Measurements from ENCODE around the gene TSC22D2. TPM values are rescaled to one million over a fixed set of nuclear protein-coding genes. Genes with fewer than 3 reads are reported as not detected.

Gene TSC22D2
- total RNA-seq, 1 experiment from 2014 or later: 11.9 TPM

GRCh38 chr3:150411976-150412375, 3.9 kb downstream of the TSC22D2 start:
- Histone ChIP-seq H3K27me3 (replicated peaks) (no peaks in the 10 kb centered on the region), H3K4me1 (replicated peaks) (peaks cover 31% of the 10 kb centered on the region), H3K27ac (peak overlapping the region; percentile 12; the same call in 1 of the 2 replicates), H3K36me3 (peaks cover 88% of the 10 kb centered on the region), H3K9me3 (replicated peaks) (no peaks in the 10 kb centered on the region), H3K4me3 (peak overlapping the region; percentile 78)
- no peak for DNase-seq (ENCODE audit: low read depth in 1 of 2, low spot score in 2 of 2)

- Histone ChIP-seq H3K27me3 (replicated peaks) (no peaks in the 10 kb centered on the region), H3K9me3 (replicated peaks) (no peaks in the 10 kb centered on the region), H3K4me3 (peak overlapping the region; percentile 78), H3K36me3 (peaks cover 95% of the 10 kb centered on the region), H3K27ac (peak overlapping the region; percentile 12), H3K4me1 (replicated peaks) (peaks cover 33% of the 10 kb centered on the region)
- peak in 1 of 2 experiments; percentile 60 for DNase-seq (ENCODE audit: low read depth in 1 of 2, low spot score in 2 of 2)
These were observed 4.6 kb downstream of the TSC22D2 start for GRCh38 chr3:150412561-150413231.

GRCh38 chr3:150414258-150414657, 6.2 kb downstream of the TSC22D2 start:
- H3K4me1 ChIP-seq (replicated peaks): peaks cover 47% of the 10 kb centered on the region
- peak overlapping the region; percentile 78 for H3K4me3 ChIP-seq
- peak in 1 of 2 experiments; percentile 52 for DNase-seq (ENCODE audit: low read depth in 1 of 2, low spot score in 2 of 2)
- no peaks in the 10 kb centered on the region for H3K9me3 ChIP-seq (replicated peaks)
- H3K27ac ChIP-seq: peak overlapping the region; percentile 44
- peaks cover 98% of the 10 kb centered on the region for H3K36me3 ChIP-seq
- no peaks in the 10 kb centered on the region for H3K27me3 ChIP-seq (replicated peaks)

GRCh38 chr3:150414959-150415358, 6.9 kb downstream of the TSC22D2 start:
- peaks cover 98% of the 10 kb centered on the region for H3K36me3 ChIP-seq
- no peaks in the 10 kb centered on the region for H3K9me3 ChIP-seq (replicated peaks)
- no peaks in the 10 kb centered on the region for H3K27me3 ChIP-seq (replicated peaks)
- H3K27ac ChIP-seq: peak overlapping the region; percentile 44
- H3K4me3 ChIP-seq: peak overlapping the region; percentile 78
- H3K4me1 ChIP-seq (replicated peaks): peaks cover 53% of the 10 kb centered on the region
- no peak for DNase-seq (ENCODE audit: low read depth in 1 of 2, low spot score in 2 of 2)

- no peak overlapping the region for H3K27ac ChIP-seq
- DNase-seq (ENCODE audit: low read depth in 1 of 2, low spot score in 2 of 2): no peak
These were observed 11.2 kb downstream of the TSC22D2 start for GRCh38 chr3:150419076-150419868.

GRCh38 chr3:150419959-150420358, 11.9 kb downstream of the TSC22D2 start:
- no peak for DNase-seq (ENCODE audit: low read depth in 1 of 2, low spot score in 2 of 2)
- H3K9me3 ChIP-seq (replicated peaks): no peaks in the 10 kb centered on the region
- no peak overlapping the region for H3K4me3 ChIP-seq
- H3K36me3 ChIP-seq: peaks cover 93% of the 10 kb centered on the region
- peaks cover 43% of the 10 kb centered on the region for H3K4me1 ChIP-seq (replicated peaks)
- no peak overlapping the region for H3K27ac ChIP-seq
- H3K27me3 ChIP-seq (replicated peaks): no peaks in the 10 kb centered on the region

More at GRCh38 chr3:150419076-150419868, 11.2 kb downstream of the TSC22D2 start:
- peaks cover 93% of the 10 kb centered on the region for H3K36me3 ChIP-seq
- H3K27me3 ChIP-seq (replicated peaks): no peaks in the 10 kb centered on the region
- H3K9me3 ChIP-seq (replicated peaks): no peaks in the 10 kb centered on the region
- H3K4me3 ChIP-seq: no peak overlapping the region
- peaks cover 50% of the 10 kb centered on the region for H3K4me1 ChIP-seq (replicated peaks)

GRCh38 chr3:150421256-150421655, 13.2 kb downstream of the TSC22D2 start:
- Histone ChIP-seq H3K36me3 (peaks cover 93% of the 10 kb centered on the region), H3K4me1 (replicated peaks) (peaks cover 30% of the 10 kb centered on the region), H3K27me3 (replicated peaks) (no peaks in the 10 kb centered on the region), H3K9me3 (replicated peaks) (no peaks in the 10 kb centered on the region), H3K27ac (no peak overlapping the region), H3K4me3 (no peak overlapping the region)
- no peak for DNase-seq (ENCODE audit: low read depth in 1 of 2, low spot score in 2 of 2)

GRCh38 chr3:150421799-150422548, 13.9 kb downstream of the TSC22D2 start:
- DNase-seq (ENCODE audit: low read depth in 1 of 2, low spot score in 2 of 2): no peak
- H3K4me1 ChIP-seq (replicated peaks): peaks cover 26% of the 10 kb centered on the region

GRCh38 chr3:150422907-150423306, 14.8 kb downstream of the TSC22D2 start:
- no peak for DNase-seq (ENCODE audit: low read depth in 1 of 2, low spot score in 2 of 2)
- Histone ChIP-seq H3K4me1 (replicated peaks) (peaks cover 17% of the 10 kb centered on the region), H3K9me3 (replicated peaks) (no peaks in the 10 kb centered on the region), H3K27me3 (replicated peaks) (no peaks in the 10 kb centered on the region), H3K36me3 (peaks cover 90% of the 10 kb centered on the region), H3K27ac (no peak overlapping the region), H3K4me3 (no peak overlapping the region)

More at GRCh38 chr3:150421799-150422548, 13.9 kb downstream of the TSC22D2 start:
- Histone ChIP-seq H3K9me3 (replicated peaks) (no peaks in the 10 kb centered on the region), H3K4me3 (no peak overlapping the region), H3K36me3 (peaks cover 90% of the 10 kb centered on the region), H3K27me3 (replicated peaks) (no peaks in the 10 kb centered on the region), H3K27ac (no peak overlapping the region)

GRCh38 chr3:150423761-150424160, 15.7 kb downstream of the TSC22D2 start:
- DNase-seq (ENCODE audit: low read depth in 1 of 2, low spot score in 2 of 2): no peak
- H3K4me1 ChIP-seq (replicated peaks): peaks cover 11% of the 10 kb centered on the region
- no peaks in the 10 kb centered on the region for H3K27me3 ChIP-seq (replicated peaks)
- H3K9me3 ChIP-seq (replicated peaks): no peaks in the 10 kb centered on the region
- H3K4me3 ChIP-seq: no peak overlapping the region
- peaks cover 92% of the 10 kb centered on the region for H3K36me3 ChIP-seq
- H3K27ac ChIP-seq: no peak overlapping the region

GRCh38 chr3:150426292-150426691, 18.2 kb downstream of the TSC22D2 start:
- Histone ChIP-seq H3K4me1 (replicated peaks) (no peaks in the 10 kb centered on the region), H3K36me3 (peaks cover 90% of the 10 kb centered on the region), H3K27me3 (replicated peaks) (no peaks in the 10 kb centered on the region), H3K27ac (no peak overlapping the region), H3K9me3 (replicated peaks) (no peaks in the 10 kb centered on the region), H3K4me3 (no peak overlapping the region)
- DNase-seq (ENCODE audit: low read depth in 1 of 2, low spot score in 2 of 2): no peak

- no peaks in the 10 kb centered on the region for H3K4me1 ChIP-seq (replicated peaks)
- no peak overlapping the region for H3K27ac ChIP-seq
- no peak overlapping the region for H3K4me3 ChIP-seq
- peaks cover 86% of the 10 kb centered on the region for H3K36me3 ChIP-seq
- no peaks in the 10 kb centered on the region for H3K9me3 ChIP-seq (replicated peaks)
- H3K27me3 ChIP-seq (replicated peaks): no peaks in the 10 kb centered on the region
- DNase-seq (ENCODE audit: low read depth in 1 of 2, low spot score in 2 of 2): no peak
These were observed 20.5 kb downstream of the TSC22D2 start for GRCh38 chr3:150428562-150428961.

- DNase-seq (ENCODE audit: low read depth in 1 of 2, low spot score in 2 of 2): no peak
- Histone ChIP-seq H3K9me3 (replicated peaks) (no peaks in the 10 kb centered on the region), H3K27me3 (replicated peaks) (no peaks in the 10 kb centered on the region), H3K27ac (no peak overlapping the region), H3K36me3 (peaks cover 83% of the 10 kb centered on the region), H3K4me1 (replicated peaks) (no peaks in the 10 kb centered on the region), H3K4me3 (no peak overlapping the region)
These were observed 21.9 kb downstream of the TSC22D2 start for GRCh38 chr3:150429767-150430671.
